ENCODE results near the gene FBXW8.

- TF ChIP-seq EZH2 (IDR thresholded peaks at IDR 0.05), result no peak
- no peak for TF ChIP-seq POLR2AphosphoS5 (IDR thresholded peaks at IDR 0.05; ENCODE audit: borderline replicate concordance, low read depth, low read length)
- TF ChIP-seq FOXP2 (optimal IDR thresholded peaks at IDR 0.05; ENCODE audit: control extremely low read depth, extremely low read length, insufficient read depth), result no peak
Observed at GRCh38 chr12:116915326-116915725, 4.6 kb downstream of the FBXW8 start.
